Endothelial cell of umbilical vein (primary cell): ENCODE data around the gene ITGAX. TPM values are rescaled to one million over a fixed set of nuclear protein-coding genes. Genes with fewer than 3 reads are reported as not detected.

ENCODE experiments used
- BruUV-seq: library from RNA; stranded (reverse); fragments of 400-500 nt; replicated peaks from 2 replicates; lab custom pipeline; 2021; lab: Mats Ljungman, UMichigan
- CTCF ChIA-PET: fragments of 300-600, 350-600 bp; sonication (Branson Sonifier 250); formaldehyde crosslinking; loops from one replicate; lab custom pipeline; 2021; ENCODE audit warnings: antibody characterized with exemption, inconsistent platforms; lab: Charles Lee
- POLR2A ChIA-PET: fragments of 300-600, 350-600 bp; sonication (Branson Sonifier 250); formaldehyde crosslinking; loops from one replicate; lab custom pipeline; 2021; ENCODE audit warnings: antibody characterized with exemption, inconsistent platforms; lab: Charles Lee
- DNase-seq: peaks from one replicate; pipeline ENCODE4 v3.0.0-alpha.2; 2011; ENCODE audit warnings: low read depth, low spot score
- FAIRE-seq: peaks from 2 replicates; lab custom pipeline; 2011; peaks lifted over from hg19 to GRCh38; lab: Jason Lieb, UNC
- H2AFZ ChIP-seq: 2 replicates; pipeline ENCODE4 v1.6.0; 2012; ENCODE audit warnings: low read depth, low read length, control low read depth, inconsistent platforms
- H3K27ac ChIP-seq: 2 replicates; pipeline ENCODE4 v1.5.1; 2011; ENCODE audit warnings: low read depth, mild to moderate bottlenecking, control low read depth, low read length, moderate library complexity; ENCODE audit not compliant: insufficient read depth
- H3K27me3 ChIP-seq, 2 experiments: 2 replicates each; pipeline versions ENCODE4 v1.6.0 to v1.6.1; 2011; ENCODE audit warnings: low read length in 2 of 2, mixed read lengths in 1 of 2; ENCODE audit not compliant: control insufficient read depth in 2 of 2, insufficient read depth in 2 of 2
- H3K36me3 ChIP-seq, 2 experiments: 2 replicates in 1 of 2; 3 replicates in 1 of 2; pipeline ENCODE4 v1.5.1; 2011; ENCODE audit warnings: low read length in 2 of 2, mild to moderate bottlenecking in 1 of 2, moderate library complexity in 1 of 2; ENCODE audit not compliant: control insufficient read depth in 2 of 2, insufficient read depth in 2 of 2; ENCODE audit errors: extremely low read depth in 1 of 2
- H3K4me1 ChIP-seq: 3 replicates; pipeline ENCODE4 v1.5.1; 2011; ENCODE audit warnings: mild to moderate bottlenecking, low read length; ENCODE audit not compliant: control insufficient read depth, insufficient read depth; ENCODE audit errors: extremely low read depth
- H3K4me2 ChIP-seq: 2 replicates; pipeline ENCODE4 v1.6.1; 2011; ENCODE audit warnings: low read length, control low read depth, mixed read lengths; ENCODE audit not compliant: insufficient read depth
- H3K4me3 ChIP-seq, 3 experiments: fragments of 200-600 bp in 1 of 3; sonication (generic), shearing (Covaris generic) in 1 of 3; replicated peaks in 1 of 3; 2 replicates each; pipeline ENCODE4 v1.5.1; 2011 to 2016; ENCODE audit warnings: control low read depth in 3 of 3, low read length in 3 of 3, mild to moderate bottlenecking in 2 of 3, inconsistent platforms in 1 of 3, low read depth in 1 of 3, moderate library complexity in 1 of 3; ENCODE audit not compliant: insufficient read depth in 1 of 3
- H3K79me2 ChIP-seq: 2 replicates; pipeline ENCODE4 v1.6.0; 2012; ENCODE audit warnings: low read length, inconsistent platforms; ENCODE audit not compliant: control insufficient read depth, insufficient read depth
- H3K9ac ChIP-seq: replicated peaks from 2 replicates; pipeline ENCODE3; 2011; ENCODE audit warnings: low read length, control low read depth; ENCODE audit not compliant: insufficient read depth; ENCODE audit errors: extremely low read depth
- H3K9me1 ChIP-seq: replicated peaks from 3 replicates; pipeline ENCODE4 v1.6.0; 2011; ENCODE audit warnings: mild to moderate bottlenecking, low read length; ENCODE audit not compliant: control insufficient read depth, insufficient read depth; ENCODE audit errors: extremely low read depth
- H3K9me3 ChIP-seq: replicated peaks from 2 replicates; pipeline ENCODE4 v1.5.1; 2012; ENCODE audit warnings: low read length, inconsistent platforms; ENCODE audit not compliant: control insufficient read depth, insufficient read depth
- H4K20me1 ChIP-seq: replicated peaks from 2 replicates; pipeline ENCODE3; 2011; ENCODE audit warnings: mild to moderate bottlenecking, low read length; ENCODE audit not compliant: control insufficient read depth, insufficient read depth; ENCODE audit errors: extremely low read depth
- EZH2 ChIP-seq: IDR thresholded peaks from 2 replicates; pipeline ENCODE4 v1.6.1; 2012; ENCODE audit warnings: borderline replicate concordance, low read depth, mild to moderate bottlenecking, moderate library complexity, low read length, inconsistent platforms; ENCODE audit not compliant: severe bottlenecking
- JUN ChIP-seq: IDR thresholded peaks from 2 replicates; pipeline ENCODE4 v1.6.1; 2011; ENCODE audit warnings: borderline replicate concordance, low read depth; ENCODE audit not compliant: insufficient read length, insufficient read depth
- MYC ChIP-seq: IDR thresholded peaks from one replicate; pipeline ENCODE4 v1.6.1; 2011; ENCODE audit warnings: mild to moderate bottlenecking, low read depth, low read length
- dilution Hi-C: fragments of 300-500 bp; cut with MboI; formaldehyde crosslinking; loops from one replicate; pipeline ENCODE4 v1.15.0; 2019; ENCODE audit warnings: low sequenced_read_pairs; ENCODE audit not compliant: extremely low pct_ligation_motif_present
- intact Hi-C: fragments of 100-400 bp; cut with micrococcal nuclease; formaldehyde crosslinking; loops from one replicate; pipeline ENCODE4 v1.10.0; 2022
- polyA plus RNA-seq, 4 experiments: library from polyadenylated mRNA; depleted of rRNA in 3 of 4; stranded (reverse) in 3 of 4; unstranded in 1 of 4; fragments of >200 nt; gene quantifications; 2 replicates each; pipeline versions ENCODE4 v1.2.1 to v1.2.3, GENCODE V29; 2011 to 2012; ENCODE audit warnings: missing spikeins in 1 of 4
- total RNA-seq: library from RNA; stranded (reverse); gene quantifications from 2 replicates; pipeline ENCODE4 v1.2.3, GENCODE V29; 2021
- TF ChIP-seq, protein P1 (sequence below): IDR thresholded peaks from 2 replicates; pipeline ENCODE4 v1.6.1; 2011; ENCODE audit not compliant: insufficient read depth, insufficient read length

Gene ITGAX
- total and polyA plus RNA-seq, 2 donors (not counting 3 experiments of a cell fraction or from before 2014, with no cell fraction given) = 0.18 to 1.4 TPM

DNA sequence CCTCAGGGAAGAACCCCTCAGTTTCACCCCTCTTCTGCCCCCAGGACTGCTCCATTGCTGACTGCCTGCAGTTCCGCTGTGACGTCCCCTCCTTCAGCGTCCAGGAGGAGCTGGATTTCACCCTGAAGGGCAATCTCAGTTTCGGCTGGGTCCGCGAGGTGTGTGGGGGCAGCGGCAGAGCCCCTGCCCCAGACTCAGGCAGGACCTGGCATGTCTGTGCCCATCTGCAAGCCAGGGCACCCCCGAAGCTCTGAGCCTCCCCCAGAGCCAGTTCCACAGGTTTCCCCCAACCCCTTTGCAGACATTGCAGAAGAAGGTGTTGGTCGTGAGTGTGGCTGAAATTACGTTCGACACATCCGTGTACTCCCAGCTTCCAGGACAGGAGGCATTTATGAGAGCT, 68.8 kb downstream of the ITGAX start:
- no TSS peak for BruUV-seq
- peaks cover 0 to 2% of the 10 kb centered on the region in 2 experiments for H3K27me3 ChIP-seq
- no peak overlapping the region for H2AFZ ChIP-seq
- H3K9me3 ChIP-seq = no peaks in the 10 kb centered on the region
- ChIA-PET CTCF (no interaction called here), POLR2A (no interaction called here)
- intact Hi-C loops = no loop called here
- H3K9me1 ChIP-seq = no peaks in the 10 kb centered on the region
- no peaks in the 10 kb centered on the region for H3K4me1 ChIP-seq
- H3K27ac ChIP-seq = no peak overlapping the region
- no peak overlapping the region for H3K9ac ChIP-seq
- H4K20me1 ChIP-seq = no peaks in the 10 kb centered on the region
- no peak overlapping the region for H3K4me3 ChIP-seq
- no peaks in the 10 kb centered on the region for H3K36me3 ChIP-seq
- H3K79me2 ChIP-seq = no peaks in the 10 kb centered on the region
- DNase-seq (no peak), FAIRE-seq (no peak)
- H3K4me2 ChIP-seq = no peak overlapping the region
- no peak for TF ChIP-seq EZH2
- dilution Hi-C loops = no loop called here

DNA sequence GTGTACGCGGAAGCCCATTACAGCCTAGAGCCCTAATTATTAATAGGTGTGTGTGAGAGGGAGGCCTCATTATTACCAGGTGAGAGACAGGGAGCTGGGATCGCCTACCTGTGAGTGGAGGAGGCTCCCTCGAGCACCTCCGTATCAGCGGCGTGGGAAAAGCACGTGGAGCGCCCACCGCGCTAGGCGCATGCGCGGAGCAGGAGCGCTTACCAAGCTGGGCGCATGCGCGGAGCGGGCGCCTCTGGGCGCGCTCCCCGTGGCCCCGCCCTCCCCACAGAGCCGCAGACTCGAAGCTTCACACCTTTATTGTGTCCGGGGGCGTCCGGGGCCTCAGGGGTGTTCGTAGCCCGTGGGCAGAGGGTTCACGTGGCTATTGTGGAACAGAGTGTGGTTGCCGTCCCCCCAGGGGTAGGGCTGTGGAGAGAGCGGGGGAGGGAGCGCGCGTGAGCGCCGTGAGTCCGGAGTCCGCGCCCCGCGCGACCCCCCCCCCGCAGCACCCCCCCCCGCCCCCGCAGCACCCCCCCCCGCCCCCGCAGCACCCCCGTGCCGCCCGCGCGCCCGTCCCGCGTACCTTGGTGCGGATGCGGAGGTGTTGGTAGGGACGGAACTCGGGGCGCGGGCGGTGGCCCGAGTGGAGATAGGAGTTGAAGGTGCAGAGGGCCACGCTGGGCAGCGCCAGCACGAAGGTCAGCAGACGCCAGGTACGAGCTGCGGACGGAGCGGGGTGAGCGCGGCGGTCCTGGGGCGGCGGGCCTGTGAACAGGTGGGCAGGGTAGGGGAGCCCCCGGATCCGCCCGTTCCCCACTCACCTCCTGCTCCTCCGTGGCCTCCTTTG, 72.7 kb downstream of the ITGAX start:
- ChIA-PET POLR2A (interaction anchor here (0.6 kb wide), 1 partner anchor 247 kb away, joined by 3 read pairs; no protein-coding TSS in a partner anchor), CTCF (interaction anchor here (1.5 kb wide), 1 partner anchor 33 kb away, joined by 4 read pairs; no protein-coding TSS in a partner anchor)
- Histone ChIP-seq H2AFZ (no peak overlapping the region), H3K36me3 (no peaks in the 10 kb centered on the region), H3K4me1 (no peaks in the 10 kb centered on the region), H3K27ac (no peak overlapping the region), H3K9me1 (no peaks in the 10 kb centered on the region), H3K4me2 (no peak overlapping the region), H3K79me2 (no peaks in the 10 kb centered on the region), H3K9ac (no peak overlapping the region), H3K27me3 (peaks cover 4 to 6% of the 10 kb centered on the region in 2 experiments), H3K9me3 (no peaks in the 10 kb centered on the region), H3K4me3 (no peak overlapping the region), H4K20me1 (no peaks in the 10 kb centered on the region)
- FAIRE-seq (no peak), DNase-seq (peak; percentile 8)
- intact Hi-C loops (no loop called here), dilution Hi-C loops (no loop called here)
- TF ChIP-seq MYC = no peak
- no peak for TF ChIP-seq JUN
- TF ChIP-seq, protein P1, sequence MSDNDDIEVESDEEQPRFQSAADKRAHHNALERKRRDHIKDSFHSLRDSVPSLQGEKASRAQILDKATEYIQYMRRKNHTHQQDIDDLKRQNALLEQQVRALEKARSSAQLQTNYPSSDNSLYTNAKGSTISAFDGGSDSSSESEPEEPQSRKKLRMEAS = peak; percentile 35
- no TSS peak for BruUV-seq
